HG03520 (cell line): ENCODE measurements around the gene AQP4.

ENCODE experiments used
- ATAC-seq: cut with Tn5 transposase; IDR thresholded peaks from one replicate; pipeline ENCODE4 v1.9.1; 2021; ENCODE audit warnings: mild to moderate bottlenecking, moderate library complexity; ENCODE audit not compliant: unreplicated experiment

AQP4 gene

DNA sequence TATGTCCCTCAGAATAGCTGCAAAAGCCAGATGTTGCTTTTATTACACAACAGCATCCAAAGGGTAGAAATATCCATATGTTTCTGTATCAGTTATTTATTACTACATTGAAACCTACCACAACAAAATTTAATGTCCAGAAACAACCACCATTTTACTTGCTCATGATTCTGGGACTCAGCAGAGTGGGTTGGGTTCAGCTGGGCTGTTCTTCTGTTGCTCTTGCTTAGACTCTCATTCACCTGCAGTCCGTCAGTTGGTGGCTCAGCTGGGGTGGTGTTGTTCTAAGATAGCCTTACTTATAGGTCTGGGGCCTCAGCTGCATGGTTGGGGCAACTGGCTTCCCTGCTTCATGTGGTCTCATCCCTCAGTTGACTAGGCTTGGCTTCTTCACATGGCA lies 21.7 kb downstream of the AQP4 start:
- no peak for ATAC-seq

GRCh38 chr18:26840965-26841364 lies 24.5 kb downstream of the AQP4 start:
- ATAC-seq: no peak

DNA sequence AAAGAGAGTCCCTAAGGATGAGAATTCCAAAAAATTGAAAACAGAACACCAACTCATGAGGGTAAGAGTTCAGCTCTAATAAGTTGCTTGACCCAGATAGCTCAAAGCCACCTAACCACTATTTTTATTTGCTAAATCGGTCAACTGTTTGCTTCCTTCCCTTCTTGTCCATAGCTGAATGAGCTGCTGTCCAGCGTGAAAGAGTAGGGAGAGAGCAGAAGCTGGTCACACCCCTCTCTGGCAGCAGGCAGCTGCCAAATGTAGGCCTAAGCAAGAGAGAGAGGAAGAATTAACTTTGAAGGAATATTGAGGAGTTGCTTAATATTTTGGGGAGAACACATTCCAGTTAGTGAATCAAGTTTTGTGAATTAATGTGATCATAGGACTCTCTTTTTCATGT lies 25.9 kb downstream of the AQP4 start:
- ATAC-seq: no peak

DNA sequence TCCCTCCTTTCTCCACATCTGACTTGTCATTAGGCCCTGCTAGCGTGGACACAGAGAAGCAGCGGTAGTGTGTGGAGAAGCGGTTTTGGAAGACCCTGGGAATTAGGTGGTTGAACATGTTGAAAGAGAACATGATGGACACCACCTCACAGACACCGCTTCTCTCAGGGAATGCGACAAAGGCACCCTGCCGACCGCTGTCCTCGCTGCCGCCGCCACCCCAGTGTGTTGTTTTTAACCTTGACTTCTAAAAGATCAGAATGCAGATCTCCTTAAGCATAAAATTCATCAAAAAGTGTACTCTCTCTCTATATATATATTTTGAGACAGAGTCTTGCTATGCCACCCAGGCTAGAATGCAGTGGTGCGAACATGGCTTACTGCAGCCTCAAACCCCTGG lies 33.2 kb downstream of the AQP4 start:
- no peak for ATAC-seq

DNA sequence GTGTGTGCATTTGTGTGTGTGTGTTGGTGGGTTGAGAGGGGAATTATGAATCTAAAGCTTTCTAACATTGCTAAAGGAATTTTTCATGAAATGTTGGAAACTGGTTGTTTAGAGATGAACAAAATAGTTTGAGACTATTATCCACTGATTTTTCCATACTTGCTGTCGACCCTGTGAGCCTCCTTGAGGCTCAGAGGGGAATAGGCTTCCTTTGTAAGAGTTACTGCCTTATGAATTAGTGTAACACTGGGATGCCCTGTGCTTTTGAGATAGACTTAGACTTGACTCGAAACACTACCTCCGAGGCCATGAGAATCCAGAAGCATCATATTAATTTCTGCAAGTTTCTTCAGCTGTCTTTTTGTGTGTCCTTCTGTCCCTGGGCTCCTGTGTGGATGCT lies 37.9 kb downstream of the AQP4 start:
- ATAC-seq: no peak

DNA sequence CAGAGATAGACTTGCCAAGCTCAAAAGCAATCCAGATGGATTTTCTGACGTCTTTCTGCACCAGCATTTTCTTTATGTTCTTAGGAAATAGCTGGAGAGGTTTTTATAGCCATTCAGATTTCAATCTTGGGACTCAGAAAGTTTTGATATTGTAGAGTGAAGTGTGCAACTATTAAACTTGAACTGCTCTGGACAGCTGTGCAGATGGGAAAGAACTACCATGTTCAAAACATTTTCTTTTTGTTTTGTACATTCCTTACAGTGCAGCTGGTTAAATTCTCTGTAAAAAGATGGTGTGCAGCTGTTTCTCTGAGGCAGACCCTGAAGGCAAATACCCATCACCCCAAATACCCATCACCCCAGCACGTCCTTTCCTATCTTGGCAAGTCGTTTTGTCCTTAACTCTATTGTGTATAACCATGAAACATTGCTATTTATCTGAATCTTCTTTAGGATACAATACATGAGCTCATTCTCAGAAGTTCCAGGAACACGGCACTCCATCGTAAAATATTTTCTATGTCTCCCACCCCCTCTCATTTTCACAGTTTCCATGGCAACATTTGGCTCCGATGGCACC lies 38.8 kb downstream of the AQP4 start:
- ATAC-seq: no peak

GRCh38 chr18:26821181-26821580 lies 44.3 kb downstream of the AQP4 start:
- no peak for ATAC-seq

- ATAC-seq: no peak
Measured at GRCh38 chr18:26819046-26819445, 46.5 kb downstream of the AQP4 start.

DNA sequence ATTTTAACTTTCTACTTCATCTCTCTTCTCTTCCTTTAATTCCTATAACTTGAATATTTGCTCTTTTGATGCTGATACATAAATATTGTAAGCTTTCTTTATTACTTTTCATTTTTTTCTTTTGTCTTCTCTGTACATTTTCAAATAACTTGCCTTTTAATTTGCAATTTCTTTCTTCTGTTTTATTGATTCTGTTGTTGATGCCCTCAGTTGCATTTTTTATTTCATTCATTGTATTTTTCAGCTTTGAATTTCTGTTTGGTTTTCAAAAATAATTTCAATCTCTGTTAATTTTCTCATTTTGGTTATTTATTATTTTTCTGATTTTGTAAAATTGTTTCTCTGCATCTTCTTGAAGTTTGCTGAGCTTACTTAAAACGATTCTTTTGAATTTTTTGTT lies 47.0 kb downstream of the AQP4 start:
- ATAC-seq: no peak

GRCh38 chr18:26813043-26813442 lies 52.5 kb downstream of the AQP4 start:
- ATAC-seq: no peak

- ATAC-seq: no peak
Measured at GRCh38 chr18:26812462-26812861, 53.0 kb downstream of the AQP4 start.

DNA sequence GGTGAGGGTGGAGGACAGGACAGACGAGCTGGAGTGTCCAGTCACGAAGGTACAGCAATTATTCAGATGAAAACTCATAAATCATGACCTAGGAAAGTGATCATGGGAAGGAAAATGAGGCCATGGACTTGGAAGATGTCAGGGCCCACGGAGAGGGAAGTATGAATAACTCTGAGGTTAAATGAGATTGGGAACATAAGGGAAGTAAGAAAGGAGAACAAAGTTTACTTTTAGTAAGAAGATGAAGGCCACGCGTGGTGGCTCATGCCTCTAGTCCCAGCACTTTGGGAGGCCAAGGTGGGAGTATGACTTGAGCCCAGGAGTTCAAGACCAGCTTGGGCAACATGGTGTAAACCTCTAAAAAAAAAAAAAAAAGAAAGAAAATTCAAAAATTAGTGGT lies 56.2 kb downstream of the AQP4 start:
- no peak for ATAC-seq

GRCh38 chr18:26806224-26806623 lies 59.3 kb downstream of the AQP4 start:
- no peak for ATAC-seq

DNA sequence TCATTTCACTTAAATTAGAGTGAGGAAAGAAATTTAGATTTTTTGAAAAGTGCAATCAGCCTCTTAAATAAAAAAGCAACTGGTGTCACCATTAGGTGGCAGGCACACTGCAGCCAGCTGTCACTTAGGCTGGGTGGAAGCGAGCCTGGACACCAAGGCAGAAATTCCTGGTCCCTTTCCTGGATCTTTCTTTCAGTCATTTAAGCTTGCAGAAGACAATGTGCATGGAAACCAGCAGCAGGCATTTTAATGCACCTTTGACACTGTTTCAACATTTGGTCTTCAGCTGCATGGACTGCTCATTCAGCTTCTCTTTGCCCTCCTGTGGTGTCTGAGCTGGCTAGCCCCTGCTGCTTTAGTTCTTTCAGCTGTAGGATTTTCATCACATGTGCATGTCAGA lies 61.0 kb downstream of the AQP4 start:
- ATAC-seq: no peak

GRCh38 chr18:26803643-26804042 lies 61.9 kb downstream of the AQP4 start:
- no peak for ATAC-seq

GRCh38 chr18:26802330-26803200 lies 62.9 kb downstream of the AQP4 start:
- no peak for ATAC-seq
